Measurements from ENCODE around the gene NDUFS8. TPM values are rescaled to one million over a fixed set of nuclear protein-coding genes. Genes with fewer than 3 reads are reported as not detected.
A peak's percentile ranks its signal among the peaks of the same experiment; 100 is the strongest.

The NDUFS8 gene
- total RNA-seq, 2 donors from 2014 or later, result 247 to 274 TPM

GRCh38 chr11:68002938-68003845 lies 27.3 kb upstream of the NDUFS8 start:
- 19% methylated on average over 54 of the region's 86 CpGs for WGBS
- peak overlapping the region; percentile 64 to 83 for H3K4me3 ChIP-seq
- no peak for TF ChIP-seq POLR2A (IDR thresholded peaks at IDR 0.05)
- TF ChIP-seq POLR2AphosphoS5 (IDR thresholded peaks at IDR 0.05), result no peak
- TF ChIP-seq CTCF (IDR thresholded peaks at IDR 0.05), result no peak
- H3K27ac ChIP-seq, result peak overlapping the region; percentile 63 to 66
- intact Hi-C loops (cut with DNase I), result no loop called here
- H3K36me3 ChIP-seq, result no peaks in the 10 kb centered on the region
- H3K4me1 ChIP-seq (replicated peaks), result no peaks in the 10 kb centered on the region
- H3K9me3 ChIP-seq, result no peaks in the 10 kb centered on the region
- no peak for DNase-seq (ENCODE audit: low spot score)
- no peaks in the 10 kb centered on the region for H3K27me3 ChIP-seq (replicated peaks; ENCODE audit: insufficient read depth)

GRCh38 chr11:68003846-68004550 lies 26.5 kb upstream of the NDUFS8 start, which contains the start of gene UNC93B1:
Gene UNC93B1, minus strand, starts transcription at chr11:68004097. Its CDS starts 54 bp downstream, at chr11:68004043.
- Histone ChIP-seq H3K27me3 (replicated peaks; ENCODE audit: insufficient read depth) (no peaks in the 10 kb centered on the region), H3K4me1 (replicated peaks) (no peaks in the 10 kb centered on the region), H3K9me3 (no peaks in the 10 kb centered on the region), H3K36me3 (no peaks in the 10 kb centered on the region), H3K4me3 (peak within 1 kb of the TSS; percentile 64 to 83), H3K27ac (peak within 1 kb of the TSS; percentile 63 to 66)
- WGBS, result 5% methylated on average over 50 of the region's 64 CpGs
- TF ChIP-seq POLR2AphosphoS5 (IDR thresholded peaks at IDR 0.05) (peak; percentile 35), POLR2A (IDR thresholded peaks at IDR 0.05) (peak; percentile 87), CTCF (IDR thresholded peaks at IDR 0.05) (peak in 1 of 4 experiments; percentile 15)
- intact Hi-C loops (cut with DNase I), result no loop called here
- DNase-seq (ENCODE audit: low spot score), result peak; percentile 81

- intact Hi-C loops (cut with DNase I), result no loop called here
These were observed 25.7 kb upstream of the NDUFS8 start for GRCh38 chr11:68004551-68005335.

More at GRCh38 chr11:68004551-68005335, 25.7 kb upstream of the NDUFS8 start:
- no peak for DNase-seq (ENCODE audit: low spot score)
- H3K9me3 ChIP-seq, result no peaks in the 10 kb centered on the region
- TF ChIP-seq CTCF (IDR thresholded peaks at IDR 0.05) (no peak), POLR2AphosphoS5 (IDR thresholded peaks at IDR 0.05) (no peak), POLR2A (IDR thresholded peaks at IDR 0.05) (no peak)
- no peaks in the 10 kb centered on the region for H3K27me3 ChIP-seq (replicated peaks; ENCODE audit: insufficient read depth)
- no peaks in the 10 kb centered on the region for H3K36me3 ChIP-seq
- 77% methylated on average over 14 of the region's 14 CpGs for WGBS
- no peaks in the 10 kb centered on the region for H3K4me1 ChIP-seq (replicated peaks)
- no peak overlapping the region for H3K27ac ChIP-seq
- H3K4me3 ChIP-seq, result peak overlapping the region in 1 of 2 donors; percentile 64
